AG04450 (cell line): Measurements from ENCODE around the gene DLGAP4. TPM values are rescaled to one million over a fixed set of nuclear protein-coding genes. Genes with fewer than 3 reads are reported as not detected.

ENCODE experiments used
- CTCF ChIA-PET: fragments of 300-600, 350-600 bp; formaldehyde crosslinking; extraction: SDS; loops from one replicate; lab custom pipeline; 2022; ENCODE audit warnings: antibody characterized with exemption, inconsistent platforms; lab: Charles Lee
- POLR2A ChIA-PET: fragments of 350-600 bp; formaldehyde crosslinking; extraction: SDS; loops from one replicate; lab custom pipeline; 2021; ENCODE audit warnings: antibody characterized with exemption, inconsistent platforms; lab: Yijun Ruan, JAX
- DNase-seq: peaks from one replicate; pipeline ENCODE4 v3.0.0-alpha.2; 2011; ENCODE audit warnings: low read depth, low spot score
- H3K27ac ChIP-seq: one replicate; pipeline ENCODE4 v1.5.1; 2012; ENCODE audit warnings: low read depth, low read length, control low read depth
- H3K27me3 ChIP-seq: one replicate; pipeline ENCODE4 v1.6.0; 2012; ENCODE audit warnings: low read length; ENCODE audit not compliant: control insufficient read depth, insufficient read depth
- H3K4me3 ChIP-seq: 2 replicates; pipeline ENCODE4 v1.5.1; 2011; ENCODE audit warnings: mild to moderate bottlenecking, low read depth, low read length, control low read depth
- H3K9me3 ChIP-seq: 2 replicates; pipeline ENCODE4 v1.5.1; 2012; ENCODE audit warnings: low read length; ENCODE audit not compliant: control insufficient read depth, insufficient read depth
- CTCF ChIP-seq: IDR thresholded peaks from 2 replicates; pipeline ENCODE4 v1.5.1; 2011; ENCODE audit warnings: low read depth, low read length, control low read depth, inconsistent platforms
- polyA plus RNA-seq: library from polyadenylated mRNA; depleted of rRNA; stranded (reverse); fragments of >200 nt; gene quantifications from 2 replicates; pipeline ENCODE4 v1.2.3, GENCODE V29; 2011

DLGAP4 gene
- polyA plus RNA-seq, 1 experiment: 17.7 TPM

GRCh38 chr20:36349384-36350170 is 43.4 kb downstream of the DLGAP4 start:
- ChIA-PET CTCF (no interaction called here), POLR2A (interaction anchor here (0.7 kb wide), 1 partner anchor 39 kb away, joined by 5 read pairs; no protein-coding TSS in a partner anchor)
- no peak for DNase-seq
- no peak overlapping the region for H3K27ac ChIP-seq
- no peak overlapping the region for H3K4me3 ChIP-seq
- TF ChIP-seq CTCF: no peak
- peaks cover 6% of the 10 kb centered on the region for H3K27me3 ChIP-seq
- H3K9me3 ChIP-seq: no peaks in the 10 kb centered on the region

- H3K4me3 ChIP-seq: no peak overlapping the region
- CTCF ChIA-PET: no interaction called here
- no peak for TF ChIP-seq CTCF
- no peaks in the 10 kb centered on the region for H3K9me3 ChIP-seq
- no peak for DNase-seq
- no peak overlapping the region for H3K27ac ChIP-seq
- POLR2A ChIA-PET: no interaction called here
- peaks cover 7% of the 10 kb centered on the region for H3K27me3 ChIP-seq
Observed at GRCh38 chr20:36350439-36350838, 44.3 kb downstream of the DLGAP4 start.

- CTCF ChIA-PET: no interaction called here
- no peak for TF ChIP-seq CTCF
- Histone ChIP-seq H3K9me3 (no peaks in the 10 kb centered on the region), H3K27ac (no peak overlapping the region), H3K4me3 (no peak overlapping the region), H3K27me3 (peaks cover 7% of the 10 kb centered on the region)
- POLR2A ChIA-PET: no interaction called here
- DNase-seq: no peak
Observed at GRCh38 chr20:36351937-36352336, 45.8 kb downstream of the DLGAP4 start.

- H3K4me3 ChIP-seq: no peak overlapping the region
- no peak for DNase-seq
- TF ChIP-seq CTCF: no peak
- peaks cover 5% of the 10 kb centered on the region for H3K27me3 ChIP-seq
- ChIA-PET POLR2A (no interaction called here), CTCF (no interaction called here)
- no peak overlapping the region for H3K27ac ChIP-seq
- no peaks in the 10 kb centered on the region for H3K9me3 ChIP-seq
Observed at GRCh38 chr20:36352843-36353553, 46.9 kb downstream of the DLGAP4 start.

- TF ChIP-seq CTCF: no peak
- H3K27ac ChIP-seq: no peak overlapping the region
- H3K27me3 ChIP-seq: peaks cover 5% of the 10 kb centered on the region
- POLR2A ChIA-PET: no interaction called here
- H3K9me3 ChIP-seq: no peaks in the 10 kb centered on the region
- CTCF ChIA-PET: no interaction called here
- no peak for DNase-seq
- no peak overlapping the region for H3K4me3 ChIP-seq
Observed at GRCh38 chr20:36353740-36354139, 47.6 kb downstream of the DLGAP4 start.
